SU-DHL-6 (cell line): Measurements from ENCODE around the gene TSPAN32.

Experiments
- H2AFZ ChIP-seq: fragments of 200-600 bp; sonication (generic); 2 replicates; pipeline ENCODE4 v1.6.1; 2014; ENCODE audit warnings: low read depth, mild to moderate bottlenecking, moderate library complexity, mixed read lengths, antibody characterized with exemption, low read length; ENCODE audit not compliant: severe bottlenecking
- H3F3A ChIP-seq: fragments of 200-600 bp; shearing (Covaris generic); 2 replicates; pipeline ENCODE4 v1.6.0; 2016; ENCODE audit warnings: antibody characterized with exemption, mild to moderate bottlenecking; ENCODE audit not compliant: insufficient read depth
- H3K27ac ChIP-seq: fragments of 200-600 bp; sonication (generic); 2 replicates; pipeline ENCODE4 v1.5.1; 2016; ENCODE audit warnings: low read depth, mild to moderate bottlenecking, low read length, moderate library complexity, mixed read lengths
- H3K27me3 ChIP-seq: fragments of 200-600 bp; sonication (generic), shearing (Covaris generic); 2 replicates; pipeline ENCODE4 v1.6.0; 2014; ENCODE audit warnings: mild to moderate bottlenecking, low read length
- H3K36me3 ChIP-seq: fragments of 200-600 bp; sonication (generic); 2 replicates; pipeline ENCODE4 v1.6.1; 2014; ENCODE audit warnings: mild to moderate bottlenecking, low read length, mixed read lengths
- H3K4me2 ChIP-seq: fragments of 300-600, 200-600 bp; shearing (Covaris generic), sonication (generic); 2 replicates; pipeline ENCODE4 v1.6.0; 2014; ENCODE audit warnings: low read length, low read depth, mild to moderate bottlenecking; ENCODE audit not compliant: poor library complexity, severe bottlenecking
- H3K4me3 ChIP-seq: fragments of 200-600 bp; sonication (generic); 2 replicates; pipeline ENCODE4 v1.5.1; 2014; ENCODE audit warnings: antibody characterized with exemption, low read length, mild to moderate bottlenecking, mixed read lengths; ENCODE audit not compliant: insufficient read depth, poor library complexity, severe bottlenecking
- H3K79me2 ChIP-seq: fragments of 200-600 bp; sonication (generic); 2 replicates; pipeline ENCODE4 v1.6.1; 2014; ENCODE audit warnings: mild to moderate bottlenecking, low read length, moderate library complexity; ENCODE audit not compliant: insufficient read depth
- H3K9ac ChIP-seq: fragments of 200-600 bp; sonication (generic); 2 replicates; pipeline ENCODE4 v1.7.0; 2014; ENCODE audit warnings: mild to moderate bottlenecking, low read length
- H3K9me2 ChIP-seq: fragments of 200-600 bp; sonication (generic); replicated peaks from 2 replicates; pipeline ENCODE4 v1.6.1; 2014; ENCODE audit warnings: low read length; ENCODE audit not compliant: insufficient read depth
- H3K9me3 ChIP-seq: fragments of 200-600 bp; sonication (generic); 2 replicates; pipeline ENCODE4 v1.6.1; 2014; ENCODE audit warnings: low read length, mixed read lengths; ENCODE audit not compliant: insufficient read depth
- H4K20me1 ChIP-seq: fragments of 200-600 bp; sonication (generic); 2 replicates; pipeline ENCODE4 v1.6.1; 2014; ENCODE audit warnings: low read depth, mild to moderate bottlenecking, antibody characterized with exemption, low read length, moderate library complexity, mixed read lengths
- EZH2phosphoT487 ChIP-seq: fragments of 200-600 bp; sonication (generic), shearing (Covaris generic); conservative IDR thresholded peaks from 2 replicates; pipeline ENCODE4 v1.6.1; 2018; ENCODE audit warnings: mild to moderate bottlenecking, antibody characterized with exemption, low read length, moderate library complexity, mixed read lengths
- TF ChIP-seq, protein P1 (sequence below): fragments of 200-600 bp; sonication (generic); IDR thresholded peaks from one replicate; pipeline ENCODE4 v1.5.1; 2017; ENCODE audit warnings: antibody characterized with exemption, mild to moderate bottlenecking, low read length, moderate library complexity; ENCODE audit not compliant: insufficient read depth, poor library complexity, severe bottlenecking

The TSPAN32 gene

DNA sequence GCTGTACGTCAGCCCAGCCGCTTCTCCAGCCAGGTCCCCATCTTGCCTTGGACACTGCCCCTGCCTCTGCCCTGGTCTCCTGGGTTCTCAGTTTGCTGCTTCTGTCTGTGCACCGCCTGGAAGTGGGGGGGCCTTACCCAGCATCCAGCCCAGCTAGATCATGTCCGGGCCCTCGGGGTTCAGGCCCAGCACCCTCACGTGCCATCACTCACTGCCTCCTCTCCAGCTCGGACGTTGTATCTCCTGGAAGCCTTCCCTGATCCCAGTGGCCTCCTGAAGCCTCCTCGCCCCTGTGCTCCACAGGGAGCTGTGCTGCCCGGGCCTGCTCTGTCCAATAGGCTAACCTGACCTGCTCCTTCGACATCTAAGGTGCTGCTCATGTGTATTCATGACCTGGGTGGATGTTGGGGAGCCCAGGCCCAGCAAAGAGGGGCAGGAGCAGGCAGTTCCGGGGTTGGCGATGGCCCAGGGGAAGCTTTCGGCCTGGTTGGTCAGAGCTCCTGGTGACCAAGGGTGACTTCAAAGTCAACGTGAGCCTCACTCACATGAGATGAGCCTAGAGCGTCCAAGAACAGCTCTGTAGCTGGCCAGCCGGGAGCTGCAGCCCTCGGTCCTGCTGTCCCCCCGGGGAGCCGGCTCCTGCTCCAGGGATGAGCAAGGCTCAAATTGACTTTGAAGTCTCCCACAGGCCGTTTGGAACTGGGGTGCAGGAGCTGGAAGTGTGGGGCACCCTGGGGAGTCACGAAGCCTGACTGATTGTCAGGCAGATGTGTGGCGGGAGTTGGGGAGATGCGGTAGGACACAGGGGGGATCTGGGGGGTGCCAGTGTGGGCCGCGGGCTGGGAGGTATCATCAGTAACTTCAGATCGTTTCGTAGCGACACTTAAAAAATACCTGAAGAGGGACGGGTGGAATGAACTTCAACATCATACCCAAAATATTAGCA lies 26.2 kb upstream of the TSPAN32 start:
- Histone ChIP-seq H3K9ac (no peak overlapping the region), H3F3A (no peaks in the 10 kb centered on the region), H3K9me3 (peaks cover 4% of the 10 kb centered on the region; the same call in 1 of the 2 replicates), H3K79me2 (no peaks in the 10 kb centered on the region), H2AFZ (no peak overlapping the region), H3K27me3 (no peaks in the 10 kb centered on the region), H3K27ac (no peak overlapping the region), H3K4me3 (no peak overlapping the region), H4K20me1 (no peaks in the 10 kb centered on the region), H3K36me3 (no peaks in the 10 kb centered on the region), H3K4me2 (no peak overlapping the region), H3K9me2 (no peaks in the 10 kb centered on the region)
- no peak for TF ChIP-seq EZH2phosphoT487
- TF ChIP-seq, protein P1, sequence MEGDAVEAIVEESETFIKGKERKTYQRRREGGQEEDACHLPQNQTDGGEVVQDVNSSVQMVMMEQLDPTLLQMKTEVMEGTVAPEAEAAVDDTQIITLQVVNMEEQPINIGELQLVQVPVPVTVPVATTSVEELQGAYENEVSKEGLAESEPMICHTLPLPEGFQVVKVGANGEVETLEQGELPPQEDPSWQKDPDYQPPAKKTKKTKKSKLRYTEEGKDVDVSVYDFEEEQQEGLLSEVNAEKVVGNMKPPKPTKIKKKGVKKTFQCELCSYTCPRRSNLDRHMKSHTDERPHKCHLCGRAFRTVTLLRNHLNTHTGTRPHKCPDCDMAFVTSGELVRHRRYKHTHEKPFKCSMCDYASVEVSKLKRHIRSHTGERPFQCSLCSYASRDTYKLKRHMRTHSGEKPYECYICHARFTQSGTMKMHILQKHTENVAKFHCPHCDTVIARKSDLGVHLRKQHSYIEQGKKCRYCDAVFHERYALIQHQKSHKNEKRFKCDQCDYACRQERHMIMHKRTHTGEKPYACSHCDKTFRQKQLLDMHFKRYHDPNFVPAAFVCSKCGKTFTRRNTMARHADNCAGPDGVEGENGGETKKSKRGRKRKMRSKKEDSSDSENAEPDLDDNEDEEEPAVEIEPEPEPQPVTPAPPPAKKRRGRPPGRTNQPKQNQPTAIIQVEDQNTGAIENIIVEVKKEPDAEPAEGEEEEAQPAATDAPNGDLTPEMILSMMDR = no peak

DNA sequence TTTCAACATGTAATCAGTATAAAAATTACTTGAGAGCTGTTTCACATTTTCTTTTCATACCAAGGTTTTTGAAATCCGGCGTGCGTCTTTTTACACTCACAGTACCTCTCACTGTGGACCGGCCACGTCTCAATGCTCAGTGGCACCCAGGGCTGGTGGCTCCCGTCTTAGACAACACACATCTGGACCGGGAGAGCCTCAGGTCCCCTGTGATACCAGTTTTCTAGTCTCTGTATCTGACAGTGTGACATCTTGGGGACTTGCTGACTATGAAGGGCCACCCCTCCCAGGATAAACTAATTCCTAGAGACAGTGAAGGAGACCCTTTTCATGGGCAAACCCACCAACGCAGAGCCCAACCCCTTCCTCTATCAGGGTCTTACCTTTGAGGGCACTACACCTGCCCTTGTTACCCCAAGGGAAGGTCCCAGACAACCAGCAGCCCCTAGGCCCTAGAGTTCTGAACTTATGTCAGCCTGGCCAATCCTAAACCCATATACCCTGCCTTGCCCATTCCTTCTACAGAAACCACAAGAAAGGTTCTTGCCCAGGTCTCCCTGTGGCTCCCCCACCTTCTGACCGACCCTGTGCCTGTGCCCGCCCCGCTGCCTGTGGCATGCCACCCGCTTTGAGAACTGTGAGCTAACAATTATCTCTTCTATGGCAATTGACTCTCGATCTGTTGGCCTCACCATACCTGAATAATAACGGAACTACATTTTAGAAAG lies 25.4 kb upstream of the TSPAN32 start:
- TF ChIP-seq EZH2phosphoT487 = no peak
- TF ChIP-seq, protein P1 = no peak
- Histone ChIP-seq H3K9ac (no peak overlapping the region), H4K20me1 (no peaks in the 10 kb centered on the region), H2AFZ (peak overlapping the region; percentile 38), H3F3A (no peaks in the 10 kb centered on the region), H3K36me3 (no peaks in the 10 kb centered on the region), H3K4me2 (no peak overlapping the region), H3K27me3 (no peaks in the 10 kb centered on the region), H3K9me2 (no peaks in the 10 kb centered on the region), H3K79me2 (no peaks in the 10 kb centered on the region), H3K9me3 (peaks cover 4% of the 10 kb centered on the region; the same call in 1 of the 2 replicates), H3K27ac (no peak overlapping the region), H3K4me3 (no peak overlapping the region)

- Histone ChIP-seq H3K4me3 (no peak overlapping the region), H3K9me3 (peaks cover 4% of the 10 kb centered on the region; the same call in 1 of the 2 replicates), H2AFZ (peak overlapping the region; percentile 38), H3K9me2 (no peaks in the 10 kb centered on the region), H3K4me2 (no peak overlapping the region), H3K9ac (no peak overlapping the region), H3F3A (no peaks in the 10 kb centered on the region), H3K27ac (no peak overlapping the region), H3K79me2 (no peaks in the 10 kb centered on the region), H3K27me3 (no peaks in the 10 kb centered on the region; the same call in 1 of the 2 replicates), H3K36me3 (no peaks in the 10 kb centered on the region), H4K20me1 (no peaks in the 10 kb centered on the region)
- no peak for TF ChIP-seq EZH2phosphoT487
- TF ChIP-seq, protein P1 = no peak
Observed at GRCh38 chr11:2277008-2277346, 24.8 kb upstream of the TSPAN32 start.
